Activated CD8-positive, alpha-beta memory T cell treated with anti-CD3 and anti-CD28 coated beads, Interleukin-2, amount 10 ng/mL, durations not matched to agents 7 days and 5 days (primary cell): ENCODE data around the gene OXSR1. TPM values are rescaled to one million over a fixed set of nuclear protein-coding genes. Genes with fewer than 3 reads are reported as not detected.
"Not testable (repeated sequence)": the region's sequence is repeated elsewhere in the genome, so short reads cannot be mapped to it uniquely, and the experiment has no call there.

Experiments used
- ATAC-seq: fragments of 150-1000 bp; cut with Tn5 transposase; one replicate; pipeline ENCODE4 v1.10.0; 2021; ENCODE audit warnings: moderate library complexity
- CTCF ChIA-PET: fragments of 350-600 bp; sonication (Branson Sonifier 250); formaldehyde crosslinking; loops from one replicate; lab custom pipeline; 2021; ENCODE audit warnings: antibody characterized with exemption; lab: Charles Lee
- DNase-seq: peaks from one replicate; pipeline ENCODE4 v3.0.0-alpha.2; 2020
- H3K27ac Mint-ChIP-seq: one replicate; pipeline ENCODE4 v1.8.0; 2021; ENCODE audit warnings: mild to moderate bottlenecking, mixed read lengths
- H3K27me3 Mint-ChIP-seq: one replicate; pipeline ENCODE4 v1.8.0; 2021; ENCODE audit warnings: mixed read lengths
- H3K36me3 Mint-ChIP-seq: one replicate; pipeline ENCODE4 v1.8.0; 2021; ENCODE audit warnings: mild to moderate bottlenecking, mixed read lengths
- H3K4me1 Mint-ChIP-seq: one replicate; pipeline ENCODE4 v1.8.0; 2021; ENCODE audit warnings: mixed read lengths
- H3K4me3 Mint-ChIP-seq: one replicate; pipeline ENCODE4 v1.8.0; 2021; ENCODE audit warnings: mild to moderate bottlenecking, moderate library complexity, mixed read lengths
- H3K9me3 Mint-ChIP-seq: one replicate; pipeline ENCODE4 v1.8.0; 2022; ENCODE audit warnings: low read depth, mixed read lengths
- total RNA-seq, 2 experiments: library from RNA; stranded (reverse); gene quantifications; one replicate each; pipeline ENCODE4 v1.2.3, GENCODE V29; 2021

The OXSR1 gene
- total RNA-seq, 2 experiments from 2014 or later, result 47.8 to 56.3 TPM

DNA sequence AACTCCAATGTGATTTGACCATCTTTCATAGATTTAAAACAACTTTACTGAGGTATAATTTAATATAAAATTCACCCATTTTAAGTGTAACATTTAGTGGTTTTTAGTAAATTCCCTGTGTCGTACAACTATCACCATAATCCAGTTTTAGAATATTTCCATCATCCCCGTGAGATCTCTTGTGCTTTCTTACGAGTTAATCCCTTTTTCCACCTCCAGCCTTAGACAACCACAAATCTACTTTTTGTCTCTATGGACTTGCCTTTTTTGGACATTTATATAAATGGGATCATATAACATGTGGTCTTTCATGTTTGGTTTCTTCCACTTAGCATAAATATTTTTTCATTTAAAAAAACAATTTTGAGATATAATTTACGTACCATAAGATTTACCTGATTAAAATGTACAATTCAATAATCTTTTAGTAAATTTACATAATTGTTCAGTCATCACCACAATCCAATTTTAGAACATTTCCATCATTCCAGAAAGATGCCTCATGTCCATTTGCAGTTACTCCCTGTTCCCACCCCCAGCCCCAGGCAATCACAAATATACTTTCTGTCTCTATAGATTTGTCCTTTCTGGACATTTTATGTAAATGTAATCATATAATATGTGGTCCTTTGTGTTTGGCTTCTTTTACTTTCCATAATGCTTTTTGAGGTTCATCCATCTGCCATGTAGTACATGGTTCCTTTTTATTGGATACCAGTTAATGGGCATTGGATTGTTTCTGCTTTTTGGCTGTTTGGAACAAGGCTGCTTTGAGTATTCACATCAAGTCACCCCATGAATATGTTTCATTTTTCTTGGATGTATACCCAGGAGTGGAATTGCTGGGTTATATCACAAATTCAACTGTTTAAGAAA, 3.1 kb downstream of the OXSR1 start:
- peak overlapping the region; percentile 35 for H3K27ac Mint-ChIP-seq
- peaks cover 72% of the 10 kb centered on the region for H3K4me1 Mint-ChIP-seq
- ATAC-seq (no peak), DNase-seq (no peak)
- CTCF ChIA-PET, result no interaction called here
- no peak overlapping the region for H3K4me3 Mint-ChIP-seq
- H3K9me3 Mint-ChIP-seq, result no peaks in the 10 kb centered on the region
- no peaks in the 10 kb centered on the region for H3K27me3 Mint-ChIP-seq
- peaks cover 26% of the 10 kb centered on the region for H3K36me3 Mint-ChIP-seq

GRCh38 chr3:38169027-38169317, 3.6 kb downstream of the OXSR1 start:
- Mint-ChIP-seq H3K36me3 (peaks cover 26% of the 10 kb centered on the region), H3K27ac (peak overlapping the region; percentile 35), H3K4me3 (no peak overlapping the region), H3K4me1 (peaks cover 72% of the 10 kb centered on the region), H3K27me3 (no peaks in the 10 kb centered on the region), H3K9me3 (no peaks in the 10 kb centered on the region)
- ATAC-seq, result no peak
- DNase-seq, result no peak
- CTCF ChIA-PET, result no interaction called here

- H3K4me3 Mint-ChIP-seq, result no peak overlapping the region
- no peak overlapping the region for H3K27ac Mint-ChIP-seq
These were observed 5.4 kb downstream of the OXSR1 start for GRCh38 chr3:38170722-38171121.

GRCh38 chr3:38171622-38172021, 6.3 kb downstream of the OXSR1 start:
- H3K4me3 Mint-ChIP-seq, result no peak overlapping the region
- H3K27me3 Mint-ChIP-seq, result no peaks in the 10 kb centered on the region
- H3K9me3 Mint-ChIP-seq, result no peaks in the 10 kb centered on the region
- peaks cover 70% of the 10 kb centered on the region for H3K4me1 Mint-ChIP-seq
- DNase-seq, result no peak
- CTCF ChIA-PET, result interaction anchor here (1.1 to 1.6 kb wide), 2 partner anchors 19 to 23 kb away, joined by 4 read pairs; no protein-coding TSS in a partner anchor
- no peak overlapping the region for H3K27ac Mint-ChIP-seq
- peaks cover 25% of the 10 kb centered on the region for H3K36me3 Mint-ChIP-seq
- ATAC-seq, result no peak

More at GRCh38 chr3:38170722-38171121, 5.4 kb downstream of the OXSR1 start:
- Mint-ChIP-seq H3K9me3 (no peaks in the 10 kb centered on the region), H3K36me3 (peaks cover 29% of the 10 kb centered on the region), H3K27me3 (no peaks in the 10 kb centered on the region), H3K4me1 (peaks cover 76% of the 10 kb centered on the region)
- DNase-seq (no peak), ATAC-seq (no peak)
- CTCF ChIA-PET, result no interaction called here

DNA sequence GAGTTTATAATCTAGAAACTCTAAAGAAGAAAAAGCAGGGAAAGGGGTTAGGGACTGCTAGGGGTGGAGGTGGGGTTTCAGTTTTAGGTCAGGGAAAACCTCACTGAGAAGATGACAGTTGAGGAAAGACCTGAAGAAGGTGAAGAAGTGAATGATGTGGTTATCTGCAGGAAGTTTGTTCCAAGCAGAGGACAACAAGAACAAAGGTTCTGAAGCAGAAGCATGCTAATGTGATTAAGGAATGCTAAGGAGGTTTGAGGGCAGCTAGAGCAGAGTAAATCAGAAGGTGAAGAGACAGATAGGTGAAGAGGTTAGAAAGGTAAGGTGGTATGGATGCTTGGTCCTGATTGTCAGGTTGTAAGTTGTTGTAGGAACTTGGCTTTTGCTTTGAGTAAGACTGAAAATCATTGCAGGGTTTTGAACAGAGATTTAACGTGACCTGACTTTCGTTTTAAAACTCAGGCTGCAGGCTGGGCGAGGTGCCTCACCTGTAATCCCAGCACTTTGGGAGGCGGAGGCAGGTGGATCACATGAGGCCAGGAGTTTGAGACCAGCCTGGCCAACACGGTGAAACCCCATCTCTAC, 8.6 kb downstream of the OXSR1 start:
- H3K36me3 Mint-ChIP-seq, result peaks cover 19% of the 10 kb centered on the region
- no peaks in the 10 kb centered on the region for H3K9me3 Mint-ChIP-seq
- DNase-seq (no peak), ATAC-seq (peak; percentile 44)
- CTCF ChIA-PET, result no interaction called here
- peak overlapping the region; percentile 24 for H3K4me3 Mint-ChIP-seq
- peaks cover 53% of the 10 kb centered on the region for H3K4me1 Mint-ChIP-seq
- H3K27ac Mint-ChIP-seq, result peak overlapping the region; percentile 13
- no peaks in the 10 kb centered on the region for H3K27me3 Mint-ChIP-seq

GRCh38 chr3:38177181-38177580, 11.8 kb downstream of the OXSR1 start:
- no peak overlapping the region for H3K4me3 Mint-ChIP-seq
- no peak for ATAC-seq
- peaks cover 24% of the 10 kb centered on the region for H3K36me3 Mint-ChIP-seq
- peaks cover 33% of the 10 kb centered on the region for H3K4me1 Mint-ChIP-seq
- no peaks in the 10 kb centered on the region for H3K9me3 Mint-ChIP-seq
- H3K27me3 Mint-ChIP-seq, result no peaks in the 10 kb centered on the region
- DNase-seq, result no peak
- no peak overlapping the region for H3K27ac Mint-ChIP-seq
- CTCF ChIA-PET, result no interaction called here

GRCh38 chr3:38186781-38187180, 21.4 kb downstream of the OXSR1 start:
- DNase-seq, result no peak
- no peak overlapping the region for H3K27ac Mint-ChIP-seq
- ATAC-seq, result no peak
- no peak overlapping the region for H3K4me3 Mint-ChIP-seq
- peaks cover 4% of the 10 kb centered on the region for H3K9me3 Mint-ChIP-seq
- H3K4me1 Mint-ChIP-seq, result peaks cover 3% of the 10 kb centered on the region
- no peaks in the 10 kb centered on the region for H3K27me3 Mint-ChIP-seq
- CTCF ChIA-PET, result no interaction called here
- peaks cover 48% of the 10 kb centered on the region for H3K36me3 Mint-ChIP-seq

GRCh38 chr3:38190481-38190881, 25.1 kb downstream of the OXSR1 start:
- Mint-ChIP-seq H3K4me1 (peaks cover 3% of the 10 kb centered on the region), H3K27ac (peak overlapping the region; percentile 56), H3K4me3 (no peak overlapping the region), H3K9me3 (peaks cover 4% of the 10 kb centered on the region), H3K27me3 (no peaks in the 10 kb centered on the region), H3K36me3 (peaks cover 47% of the 10 kb centered on the region)
- DNase-seq, result no peak
- CTCF ChIA-PET, result interaction anchor here (1.0 to 1.5 kb wide), 4 partner anchors 11 to 306 kb away, joined by 3 to 8 read pairs (median 4); partner anchors contain the start of gene EXOG
- ATAC-seq, result peak; percentile 77

GRCh38 chr3:38202931-38203330, 37.6 kb downstream of the OXSR1 start:
- H3K9me3 Mint-ChIP-seq, H3K27ac Mint-ChIP-seq, DNase-seq, ATAC-seq, CTCF ChIA-PET, H3K4me3 Mint-ChIP-seq, H3K27me3 Mint-ChIP-seq: not testable (repeated sequence)
- Mint-ChIP-seq H3K4me1 (peaks cover 39% of the 10 kb centered on the region), H3K36me3 (peaks cover 44% of the 10 kb centered on the region)

DNA sequence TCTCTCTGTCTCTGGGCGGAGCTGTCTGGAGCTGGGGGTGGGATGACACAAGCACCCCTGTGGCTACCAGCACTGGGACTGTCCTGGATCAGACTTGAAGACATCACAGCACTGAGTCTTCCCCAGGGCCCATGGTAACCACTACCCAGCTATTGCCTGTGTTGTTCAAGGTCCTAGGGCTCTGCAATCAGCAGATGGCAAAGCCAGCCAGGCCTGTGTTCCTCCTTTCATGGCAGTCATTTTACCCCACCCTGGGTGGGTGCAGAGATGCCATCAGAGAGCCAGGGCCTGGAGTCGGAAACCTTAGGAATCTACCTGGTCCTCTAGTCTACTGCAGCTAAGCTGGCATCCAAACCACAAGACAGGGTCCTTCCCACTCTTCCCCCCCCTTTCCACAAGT, 38.4 kb downstream of the OXSR1 start:
- DNase-seq (no peak), ATAC-seq (no peak)
- CTCF ChIA-PET, result no interaction called here
- Mint-ChIP-seq H3K27ac (no peak overlapping the region), H3K4me3 (no peak overlapping the region), H3K4me1 (peaks cover 43% of the 10 kb centered on the region), H3K27me3 (no peaks in the 10 kb centered on the region), H3K9me3 (no peaks in the 10 kb centered on the region), H3K36me3 (peaks cover 46% of the 10 kb centered on the region)

DNA sequence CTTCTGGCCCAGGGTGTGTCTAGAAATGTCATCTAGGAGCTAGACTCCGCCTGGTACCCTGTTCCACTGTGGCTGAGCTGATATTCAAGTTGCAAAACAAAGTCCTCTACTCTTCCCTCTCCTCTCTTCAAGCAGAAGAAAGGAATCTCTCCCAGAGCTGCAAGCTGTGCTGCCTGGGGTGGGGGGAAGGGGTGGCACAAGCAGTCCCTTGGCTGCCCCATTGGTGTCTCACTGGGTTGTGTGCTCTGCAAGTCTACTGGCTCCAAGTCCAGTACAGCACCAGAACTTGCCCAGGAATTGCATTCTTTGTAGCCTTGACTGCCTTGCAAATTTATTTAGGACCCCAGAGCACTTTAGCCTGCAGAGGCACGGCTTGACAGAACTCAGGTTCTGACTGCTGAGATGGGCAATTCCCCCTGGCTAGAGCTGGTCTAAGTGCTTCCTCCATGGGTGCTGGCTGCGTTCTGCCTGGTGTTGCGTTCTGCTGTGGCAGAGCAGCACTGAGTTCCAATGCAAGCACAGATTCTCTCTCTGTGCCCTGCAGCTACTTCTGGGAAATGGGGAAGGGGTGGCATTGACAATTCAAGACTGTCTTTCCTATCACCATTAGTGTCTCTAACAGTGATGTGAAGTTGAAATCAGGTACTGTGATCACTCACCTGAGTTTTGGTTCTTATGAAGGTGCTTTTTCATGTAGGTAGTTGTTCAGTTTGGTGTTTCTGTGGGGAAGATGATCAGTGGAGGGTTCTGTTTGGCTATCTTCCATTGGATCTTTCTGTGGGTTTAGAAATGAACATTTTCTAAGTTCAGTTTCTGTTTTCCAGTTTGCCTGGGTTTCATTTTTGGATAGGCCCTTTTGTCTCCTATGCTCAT, 39.5 kb downstream of the OXSR1 start:
- Mint-ChIP-seq H3K4me3 (no peak overlapping the region), H3K36me3 (peaks cover 43% of the 10 kb centered on the region), H3K27me3 (no peaks in the 10 kb centered on the region), H3K9me3 (no peaks in the 10 kb centered on the region), H3K27ac (peak overlapping the region; percentile 51), H3K4me1 (peaks cover 49% of the 10 kb centered on the region)
- DNase-seq, result no peak
- ATAC-seq, result peak; percentile 53
- CTCF ChIA-PET, result interaction anchor here (0.5 to 2.2 kb wide), 2 partner anchors 10 to 55 kb away, joined by 4 to 6 read pairs; no protein-coding TSS in a partner anchor

DNA sequence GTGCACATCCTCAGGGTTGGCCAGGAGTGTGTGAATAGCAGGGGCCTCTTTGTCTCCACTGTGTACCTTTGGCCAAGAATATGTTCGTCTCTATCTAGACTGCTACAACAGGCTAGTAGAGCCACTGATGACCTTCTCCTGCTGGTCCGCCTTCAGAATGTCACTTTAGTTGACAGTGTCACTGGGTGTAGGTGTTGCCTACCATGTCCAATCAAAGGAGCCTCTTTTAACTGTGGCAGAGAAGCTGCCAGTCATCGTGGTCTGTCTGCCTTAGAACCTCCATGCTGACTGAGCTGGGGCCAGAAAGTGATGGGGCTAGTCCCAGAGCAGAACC, 40.1 kb downstream of the OXSR1 start:
- peak; percentile 71 for ATAC-seq
- CTCF ChIA-PET, result interaction anchor here (0.5 to 2.2 kb wide), 3 partner anchors 10 to 54 kb away, joined by 4 to 6 read pairs (median 4); no protein-coding TSS in a partner anchor
- H3K4me3 Mint-ChIP-seq, result no peak overlapping the region

More for the DNA sequence above, 40.1 kb downstream of the OXSR1 start:
- H3K9me3 Mint-ChIP-seq, result no peaks in the 10 kb centered on the region
- H3K27ac Mint-ChIP-seq, result peak overlapping the region; percentile 51
- peak; percentile 54 for DNase-seq
- peaks cover 54% of the 10 kb centered on the region for H3K4me1 Mint-ChIP-seq
- peaks cover 42% of the 10 kb centered on the region for H3K36me3 Mint-ChIP-seq
- H3K27me3 Mint-ChIP-seq, result no peaks in the 10 kb centered on the region
